ENCODE data around the gene KRT9. TPM values are rescaled to one million over a fixed set of nuclear protein-coding genes. Genes with fewer than 3 reads are reported as not detected.
A peak's percentile ranks its signal among the peaks of the same experiment; 100 is the strongest.

The KRT9 gene
- total RNA-seq, 2 experiments from 2014 or later: not detected

DNA sequence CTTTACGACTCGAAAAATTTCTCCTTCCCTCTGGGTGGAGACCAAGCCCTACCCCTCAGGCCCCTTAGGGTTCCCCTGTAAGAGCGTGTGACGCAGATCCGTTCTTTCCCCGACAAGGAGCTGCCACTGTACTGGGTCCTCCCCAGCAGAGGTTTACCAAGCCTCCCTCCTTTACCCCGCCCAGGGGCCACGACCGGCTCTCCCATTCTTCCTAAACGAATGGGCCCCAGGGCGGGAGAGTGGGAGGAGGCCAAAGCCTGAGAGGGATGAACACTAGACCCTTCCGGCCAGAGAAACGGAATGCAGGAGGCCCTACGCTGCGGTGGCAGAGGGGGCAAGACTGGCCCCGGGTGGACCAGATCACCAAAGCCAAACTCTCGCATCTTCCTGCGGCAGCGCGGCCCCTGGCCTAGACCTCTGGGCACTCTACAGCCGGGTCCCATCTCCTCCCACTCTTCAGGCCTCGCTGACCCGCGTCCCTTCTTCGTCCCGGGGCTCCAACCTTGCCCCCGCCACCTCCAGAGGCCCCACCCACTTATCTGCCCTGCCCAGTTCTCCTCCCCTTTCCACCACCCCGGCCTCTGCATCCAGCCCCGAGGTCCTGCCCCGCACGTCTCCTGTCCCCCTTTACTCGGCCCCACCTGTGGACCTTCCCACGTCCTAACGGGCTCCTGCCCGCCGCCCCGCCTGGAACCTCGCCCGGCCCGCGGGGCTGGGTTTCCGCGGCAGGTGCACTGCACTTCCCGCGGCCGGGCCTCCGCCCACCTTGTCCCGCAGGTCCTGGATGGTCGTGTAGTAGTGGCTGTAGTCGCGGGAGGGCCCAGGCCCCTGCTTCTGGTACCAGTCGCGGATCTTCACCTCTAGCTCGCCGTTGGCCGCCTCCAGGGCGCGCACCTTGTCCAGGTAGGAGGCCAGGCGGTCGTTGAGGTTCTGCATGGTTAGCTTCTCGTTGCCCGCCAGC, 44.5 kb downstream of the KRT9 start:
- CTCF ChIA-PET: no interaction called here
- peak; percentile 15 for DNase-seq
- H3K27me3 Mint-ChIP-seq (ENCODE audit: low read depth): peaks cover 41% of the 10 kb centered on the region
- peaks cover 2% of the 10 kb centered on the region for H3K4me1 Mint-ChIP-seq (ENCODE audit: low read depth)
- no peaks in the 10 kb centered on the region for H3K36me3 Mint-ChIP-seq (ENCODE audit: low read depth)
- no peak overlapping the region for H3K27ac Mint-ChIP-seq
- peak overlapping the region; percentile 24 for H3K4me3 Mint-ChIP-seq
- intact Hi-C loops (cut with micrococcal nuclease): no loop called here
- no peaks in the 10 kb centered on the region for H3K9me3 Mint-ChIP-seq

- no peak for DNase-seq
- H3K27me3 Mint-ChIP-seq (ENCODE audit: low read depth): peaks cover 28% of the 10 kb centered on the region
- no peak overlapping the region for H3K27ac Mint-ChIP-seq
- CTCF ChIA-PET: no interaction called here
- H3K9me3 Mint-ChIP-seq: no peaks in the 10 kb centered on the region
- H3K36me3 Mint-ChIP-seq (ENCODE audit: low read depth): no peaks in the 10 kb centered on the region
- H3K4me1 Mint-ChIP-seq (ENCODE audit: low read depth): peaks cover 2% of the 10 kb centered on the region
- no peak overlapping the region for H3K4me3 Mint-ChIP-seq
- intact Hi-C loops (cut with micrococcal nuclease): no loop called here
Measured at GRCh38 chr17:41524261-41524660, 47.6 kb downstream of the KRT9 start.

GRCh38 chr17:41523787-41524186, 48.1 kb downstream of the KRT9 start:
- intact Hi-C loops (cut with micrococcal nuclease): no loop called here
- H3K36me3 Mint-ChIP-seq (ENCODE audit: low read depth): no peaks in the 10 kb centered on the region

DNA sequence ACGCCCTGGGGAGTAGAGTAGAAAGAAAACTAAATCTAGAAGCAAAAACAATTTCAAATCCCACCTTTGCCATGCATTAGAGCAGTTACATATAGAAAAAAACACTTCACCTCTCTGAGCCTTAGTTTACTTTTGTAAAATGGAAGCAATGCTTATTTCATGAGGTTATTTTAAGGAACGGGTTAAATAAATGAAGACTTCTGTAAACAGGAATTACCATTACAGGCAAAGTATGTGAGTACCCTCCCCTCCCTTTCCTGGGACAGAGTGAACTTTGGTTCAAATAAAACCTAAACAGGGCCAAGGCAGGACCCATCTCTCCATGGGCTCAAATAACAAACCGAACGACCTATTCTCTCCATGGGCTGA, 48.6 kb downstream of the KRT9 start:
- CTCF ChIA-PET: no interaction called here
- H3K4me3 Mint-ChIP-seq: no peak overlapping the region
- DNase-seq: no peak
- intact Hi-C loops (cut with micrococcal nuclease): no loop called here
- peaks cover 17% of the 10 kb centered on the region for H3K27me3 Mint-ChIP-seq (ENCODE audit: low read depth)
- no peaks in the 10 kb centered on the region for H3K36me3 Mint-ChIP-seq (ENCODE audit: low read depth)
- no peak overlapping the region for H3K27ac Mint-ChIP-seq
- H3K4me1 Mint-ChIP-seq (ENCODE audit: low read depth): no peaks in the 10 kb centered on the region
- no peaks in the 10 kb centered on the region for H3K9me3 Mint-ChIP-seq

More at GRCh38 chr17:41523787-41524186, 48.1 kb downstream of the KRT9 start:
- DNase-seq: no peak
- H3K4me3 Mint-ChIP-seq: no peak overlapping the region
- H3K27me3 Mint-ChIP-seq (ENCODE audit: low read depth): peaks cover 23% of the 10 kb centered on the region
- CTCF ChIA-PET: no interaction called here
- H3K4me1 Mint-ChIP-seq (ENCODE audit: low read depth): peaks cover 2% of the 10 kb centered on the region
- no peak overlapping the region for H3K27ac Mint-ChIP-seq
- H3K9me3 Mint-ChIP-seq: no peaks in the 10 kb centered on the region

- no peak for DNase-seq
- CTCF ChIA-PET: no interaction called here
Measured at GRCh38 chr17:41522301-41523224, 49.3 kb downstream of the KRT9 start.

GRCh38 chr17:41521574-41522261, 50.1 kb downstream of the KRT9 start:
- H3K4me3 Mint-ChIP-seq: no peak overlapping the region
- intact Hi-C loops (cut with micrococcal nuclease): no loop called here
- no peaks in the 10 kb centered on the region for H3K4me1 Mint-ChIP-seq (ENCODE audit: low read depth)
- no peaks in the 10 kb centered on the region for H3K9me3 Mint-ChIP-seq
- CTCF ChIA-PET: no interaction called here
- H3K27me3 Mint-ChIP-seq (ENCODE audit: low read depth): peaks cover 5% of the 10 kb centered on the region
- no peak overlapping the region for H3K27ac Mint-ChIP-seq
- H3K36me3 Mint-ChIP-seq (ENCODE audit: low read depth): no peaks in the 10 kb centered on the region
- no peak for DNase-seq

More at GRCh38 chr17:41522301-41523224, 49.3 kb downstream of the KRT9 start:
- Mint-ChIP-seq H3K27ac (no peak overlapping the region), H3K4me3 (no peak overlapping the region), H3K9me3 (no peaks in the 10 kb centered on the region), H3K4me1 (ENCODE audit: low read depth) (no peaks in the 10 kb centered on the region), H3K27me3 (ENCODE audit: low read depth) (peaks cover 13% of the 10 kb centered on the region), H3K36me3 (ENCODE audit: low read depth) (no peaks in the 10 kb centered on the region)
- intact Hi-C loops (cut with micrococcal nuclease): no loop called here

DNA sequence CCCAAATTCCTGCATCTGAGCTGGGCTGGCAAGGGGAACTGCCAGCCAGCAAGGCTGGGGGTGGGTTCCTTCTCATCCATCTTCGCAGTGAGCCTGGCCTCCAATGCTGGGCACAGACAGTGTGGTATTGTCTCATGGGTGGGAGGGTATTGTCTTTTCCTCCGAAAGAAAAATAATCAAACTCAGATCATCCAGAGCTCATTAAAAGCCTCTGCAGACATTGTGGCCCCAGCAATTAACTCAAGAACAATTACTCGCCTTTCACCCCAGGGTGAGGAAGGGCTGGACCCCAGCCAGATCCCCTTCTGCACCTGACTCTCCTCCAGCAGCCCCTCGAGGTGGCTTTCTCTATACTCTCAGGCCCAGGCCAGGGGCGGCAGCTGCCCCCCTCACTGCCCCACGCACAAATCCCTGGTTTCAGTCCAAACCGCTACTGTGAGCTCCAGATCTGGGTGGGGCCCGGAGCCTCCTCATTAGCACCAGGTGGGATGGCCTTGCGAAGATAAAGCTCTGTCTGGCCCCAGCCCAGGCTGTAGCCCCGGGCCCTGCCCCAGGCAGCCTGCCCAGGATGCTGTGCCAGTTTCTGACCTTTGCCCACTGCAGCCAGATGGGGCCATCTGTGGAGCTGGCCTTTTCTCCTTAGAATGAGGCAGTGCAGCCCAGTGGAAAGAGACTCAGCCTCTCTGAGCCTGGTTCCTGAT, 50.9 kb downstream of the KRT9 start:
- no peak for DNase-seq
- H3K4me3 Mint-ChIP-seq: no peak overlapping the region
- intact Hi-C loops (cut with micrococcal nuclease): no loop called here
- no peaks in the 10 kb centered on the region for H3K4me1 Mint-ChIP-seq (ENCODE audit: low read depth)
- H3K36me3 Mint-ChIP-seq (ENCODE audit: low read depth): no peaks in the 10 kb centered on the region
- CTCF ChIA-PET: no interaction called here
- H3K27me3 Mint-ChIP-seq (ENCODE audit: low read depth): peaks cover 3% of the 10 kb centered on the region
- H3K9me3 Mint-ChIP-seq: no peaks in the 10 kb centered on the region
- H3K27ac Mint-ChIP-seq: no peak overlapping the region

GRCh38 chr17:41519501-41520224, 52.2 kb downstream of the KRT9 start:
- H3K36me3 Mint-ChIP-seq (ENCODE audit: low read depth): no peaks in the 10 kb centered on the region
- H3K4me1 Mint-ChIP-seq (ENCODE audit: low read depth): no peaks in the 10 kb centered on the region
- H3K4me3 Mint-ChIP-seq: no peak overlapping the region
- no peak overlapping the region for H3K27ac Mint-ChIP-seq
- no peaks in the 10 kb centered on the region for H3K9me3 Mint-ChIP-seq
- no peak for DNase-seq
- H3K27me3 Mint-ChIP-seq (ENCODE audit: low read depth): no peaks in the 10 kb centered on the region
- CTCF ChIA-PET: no interaction called here
- intact Hi-C loops (cut with micrococcal nuclease): no loop called here

DNA sequence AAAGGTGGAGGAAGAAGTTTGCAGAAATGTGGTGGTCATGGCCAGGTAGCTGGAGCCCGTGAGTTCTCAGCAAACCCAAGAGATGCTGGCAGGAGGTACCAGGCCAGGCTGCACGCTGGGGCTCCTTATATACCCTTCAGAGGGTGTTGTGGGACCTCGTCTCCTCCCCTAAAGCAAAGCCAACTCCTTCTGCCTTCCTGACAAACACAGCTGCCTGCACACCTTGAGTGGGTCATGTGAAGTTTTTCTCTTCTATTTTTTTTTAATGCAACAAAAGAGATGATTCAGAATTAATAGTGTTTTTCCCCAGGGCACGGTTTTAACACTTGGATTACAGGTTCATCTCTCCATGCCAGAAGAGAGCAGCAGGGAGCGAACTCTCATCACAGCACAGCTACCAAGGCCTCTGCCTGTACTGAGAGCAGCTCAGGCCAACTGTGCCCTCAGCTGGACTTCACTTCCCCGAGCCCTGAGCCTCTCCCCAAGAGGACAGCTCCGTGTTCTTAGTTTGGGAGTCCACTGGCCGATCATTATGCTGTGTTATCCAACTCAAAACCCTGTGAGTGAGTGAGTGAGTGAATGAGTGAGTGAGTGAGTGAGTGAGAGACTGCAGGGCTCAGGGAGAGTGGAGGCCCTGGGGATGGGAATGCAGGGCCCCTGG, 52.9 kb downstream of the KRT9 start, which contains the start of gene KRT15:
Gene KRT15, minus strand, starts transcription at position 102 of the 661 bp plus-strand sequence. Its CDS starts 63 bp downstream, at position 39.
- Mint-ChIP-seq H3K4me1 (ENCODE audit: low read depth) (no peaks in the 10 kb centered on the region), H3K9me3 (no peaks in the 10 kb centered on the region), H3K4me3 (no peak within 1 kb of the TSS), H3K27ac (no peak within 1 kb of the TSS), H3K27me3 (ENCODE audit: low read depth) (no peaks in the 10 kb centered on the region), H3K36me3 (ENCODE audit: low read depth) (no peaks in the 10 kb centered on the region)
- intact Hi-C loops (cut with micrococcal nuclease): no loop called here
- DNase-seq: no peak
- CTCF ChIA-PET: no interaction called here

- Mint-ChIP-seq H3K27ac (no peak overlapping the region), H3K36me3 (ENCODE audit: low read depth) (no peaks in the 10 kb centered on the region), H3K9me3 (no peaks in the 10 kb centered on the region), H3K27me3 (ENCODE audit: low read depth) (no peaks in the 10 kb centered on the region), H3K4me3 (no peak overlapping the region), H3K4me1 (ENCODE audit: low read depth) (no peaks in the 10 kb centered on the region)
- intact Hi-C loops (cut with micrococcal nuclease): no loop called here
- DNase-seq: no peak
- CTCF ChIA-PET: interaction anchor here (1.3 kb wide), 1 partner anchor 22 kb away, joined by 3 read pairs; no protein-coding TSS in a partner anchor
Measured at GRCh38 chr17:41518031-41518430, 53.8 kb downstream of the KRT9 start.

DNA sequence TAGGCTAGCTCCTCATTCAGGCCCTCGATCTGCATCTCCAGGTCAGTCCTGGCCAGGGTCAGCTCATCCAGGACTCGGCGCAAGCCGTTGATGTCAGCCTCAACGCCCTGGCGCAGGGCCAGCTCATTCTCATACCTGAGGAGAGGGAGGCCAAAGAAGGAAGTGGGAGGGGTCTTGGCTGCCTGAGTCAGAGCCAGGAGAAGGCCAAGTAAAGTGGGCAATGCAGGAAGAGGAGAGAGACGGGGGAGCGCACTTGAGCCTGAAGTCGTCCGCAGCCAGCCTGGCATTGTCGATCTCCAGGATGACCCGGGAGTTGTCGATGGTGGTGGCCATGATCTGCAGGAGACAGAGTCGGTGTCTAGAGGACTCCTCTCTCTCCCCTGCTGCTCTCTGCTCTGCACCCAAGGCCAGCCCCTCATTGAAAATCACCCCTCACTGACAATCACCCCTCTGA, 55.0 kb downstream of the KRT9 start:
- DNase-seq: no peak
- Mint-ChIP-seq H3K36me3 (ENCODE audit: low read depth) (no peaks in the 10 kb centered on the region), H3K4me3 (no peak overlapping the region), H3K27me3 (ENCODE audit: low read depth) (no peaks in the 10 kb centered on the region), H3K27ac (no peak overlapping the region), H3K9me3 (no peaks in the 10 kb centered on the region), H3K4me1 (ENCODE audit: low read depth) (no peaks in the 10 kb centered on the region)
- intact Hi-C loops (cut with micrococcal nuclease): no loop called here
- CTCF ChIA-PET: no interaction called here

Data from activated naive CD4-positive, alpha-beta T cell treated with anti-CD3 and anti-CD28 coated beads for 36 hours (primary cell).